Memory B cell (primary cell): Measurements from ENCODE around the gene CIDEA.

Experiments
- ATAC-seq: fragments of 150-1000 bp; cut with Tn5 transposase; 2 replicates; pipeline ENCODE4 v1.10.0; 2021; ENCODE audit warnings: low read depth, mild to moderate bottlenecking, moderate library complexity
- DNase-seq, 2 donors: peaks; one replicate each; pipeline ENCODE4 v3.0.0; 2022; ENCODE audit warnings: low spot score in 2 of 2
- H3K27ac Mint-ChIP-seq: one replicate; pipeline ENCODE4 v1.8.0; 2022; ENCODE audit warnings: mild to moderate bottlenecking, moderate library complexity, mixed read lengths
- H3K27me3 Mint-ChIP-seq: one replicate; pipeline ENCODE4 v1.8.0; 2022; ENCODE audit warnings: mixed read lengths
- H3K36me3 Mint-ChIP-seq: one replicate; pipeline ENCODE4 v1.8.0; 2022; ENCODE audit warnings: mild to moderate bottlenecking, mixed read lengths
- H3K4me1 Mint-ChIP-seq: one replicate; pipeline ENCODE4 v1.8.0; 2022; ENCODE audit warnings: mixed read lengths
- H3K4me3 Mint-ChIP-seq: one replicate; pipeline ENCODE4 v1.8.0; 2022; ENCODE audit warnings: mild to moderate bottlenecking, moderate library complexity, mixed read lengths
- H3K9me3 Mint-ChIP-seq: one replicate; pipeline ENCODE4 v1.8.0; 2022; ENCODE audit warnings: mixed read lengths

CIDEA gene

GRCh38 chr18:12276736-12277554 is 22.8 kb downstream of the CIDEA start:
- no peak for ATAC-seq
- peaks cover 13% of the 10 kb centered on the region for H3K27me3 Mint-ChIP-seq
- no peak for DNase-seq
- H3K4me3 Mint-ChIP-seq: no peak overlapping the region
- no peak overlapping the region for H3K27ac Mint-ChIP-seq
- H3K9me3 Mint-ChIP-seq: no peaks in the 10 kb centered on the region
- H3K36me3 Mint-ChIP-seq: no peaks in the 10 kb centered on the region
- H3K4me1 Mint-ChIP-seq: no peaks in the 10 kb centered on the region

GRCh38 chr18:12278215-12278671 is 24.1 kb downstream of the CIDEA start:
- H3K9me3 Mint-ChIP-seq: no peaks in the 10 kb centered on the region
- H3K36me3 Mint-ChIP-seq: no peaks in the 10 kb centered on the region
- peaks cover 18% of the 10 kb centered on the region for H3K27me3 Mint-ChIP-seq
- no peak overlapping the region for H3K4me3 Mint-ChIP-seq
- ATAC-seq (no peak), DNase-seq (no peak)
- H3K4me1 Mint-ChIP-seq: no peaks in the 10 kb centered on the region
- H3K27ac Mint-ChIP-seq: no peak overlapping the region

- no peak for ATAC-seq
- Mint-ChIP-seq H3K4me3 (no peak overlapping the region), H3K4me1 (no peaks in the 10 kb centered on the region), H3K9me3 (no peaks in the 10 kb centered on the region), H3K27me3 (peaks cover 18% of the 10 kb centered on the region), H3K36me3 (no peaks in the 10 kb centered on the region), H3K27ac (no peak overlapping the region)
- no peak for DNase-seq
Observed at GRCh38 chr18:12278741-12279682, 24.9 kb downstream of the CIDEA start.

GRCh38 chr18:12279781-12280531 is 25.8 kb downstream of the CIDEA start:
- Mint-ChIP-seq H3K27me3 (peaks cover 17% of the 10 kb centered on the region), H3K36me3 (no peaks in the 10 kb centered on the region), H3K9me3 (no peaks in the 10 kb centered on the region), H3K4me1 (no peaks in the 10 kb centered on the region), H3K27ac (no peak overlapping the region), H3K4me3 (no peak overlapping the region)
- ATAC-seq: no peak
- DNase-seq: no peak

- H3K27me3 Mint-ChIP-seq: peaks cover 12% of the 10 kb centered on the region
- no peak for ATAC-seq
Observed at GRCh38 chr18:12281861-12282260, 27.7 kb downstream of the CIDEA start.

GRCh38 chr18:12282442-12283039 is 28.4 kb downstream of the CIDEA start:
- ATAC-seq (no peak), DNase-seq (no peak)
- H3K4me3 Mint-ChIP-seq: no peak overlapping the region
- H3K27ac Mint-ChIP-seq: no peak overlapping the region
- no peaks in the 10 kb centered on the region for H3K9me3 Mint-ChIP-seq
- no peaks in the 10 kb centered on the region for H3K36me3 Mint-ChIP-seq
- H3K27me3 Mint-ChIP-seq: peaks cover 5% of the 10 kb centered on the region
- H3K4me1 Mint-ChIP-seq: no peaks in the 10 kb centered on the region

More at GRCh38 chr18:12281861-12282260, 27.7 kb downstream of the CIDEA start:
- no peak for DNase-seq
- Mint-ChIP-seq H3K9me3 (no peaks in the 10 kb centered on the region), H3K27ac (no peak overlapping the region), H3K4me3 (no peak overlapping the region), H3K4me1 (no peaks in the 10 kb centered on the region), H3K36me3 (no peaks in the 10 kb centered on the region)

GRCh38 chr18:12283256-12283655 is 29.1 kb downstream of the CIDEA start:
- ATAC-seq: no peak

GRCh38 chr18:12283666-12284065 is 29.5 kb downstream of the CIDEA start:
- no peak for ATAC-seq
- H3K4me3 Mint-ChIP-seq: no peak overlapping the region

More at GRCh38 chr18:12283256-12283655, 29.1 kb downstream of the CIDEA start:
- Mint-ChIP-seq H3K9me3 (no peaks in the 10 kb centered on the region), H3K4me3 (no peak overlapping the region), H3K27me3 (peaks cover 5% of the 10 kb centered on the region), H3K27ac (no peak overlapping the region), H3K36me3 (no peaks in the 10 kb centered on the region), H3K4me1 (no peaks in the 10 kb centered on the region)
- DNase-seq: no peak

GRCh38 chr18:12287131-12287681 is 33.0 kb downstream of the CIDEA start:
- Mint-ChIP-seq H3K27me3 (peaks cover 17% of the 10 kb centered on the region), H3K9me3 (no peaks in the 10 kb centered on the region), H3K4me1 (no peaks in the 10 kb centered on the region), H3K27ac (no peak overlapping the region), H3K36me3 (no peaks in the 10 kb centered on the region), H3K4me3 (no peak overlapping the region)
- ATAC-seq (no peak), DNase-seq (no peak)

More at GRCh38 chr18:12283666-12284065, 29.5 kb downstream of the CIDEA start:
- DNase-seq: no peak
- Mint-ChIP-seq H3K27ac (no peak overlapping the region), H3K36me3 (no peaks in the 10 kb centered on the region), H3K4me1 (no peaks in the 10 kb centered on the region), H3K27me3 (peaks cover 6% of the 10 kb centered on the region), H3K9me3 (no peaks in the 10 kb centered on the region)

GRCh38 chr18:12287684-12288402 is 33.7 kb downstream of the CIDEA start:
- Mint-ChIP-seq H3K36me3 (no peaks in the 10 kb centered on the region), H3K4me3 (no peak overlapping the region), H3K9me3 (no peaks in the 10 kb centered on the region), H3K27me3 (peaks cover 13% of the 10 kb centered on the region), H3K4me1 (no peaks in the 10 kb centered on the region), H3K27ac (no peak overlapping the region)
- ATAC-seq: no peak
- DNase-seq: no peak

- Mint-ChIP-seq H3K4me3 (no peak overlapping the region), H3K27me3 (peaks cover 12% of the 10 kb centered on the region), H3K4me1 (no peaks in the 10 kb centered on the region), H3K27ac (no peak overlapping the region), H3K9me3 (no peaks in the 10 kb centered on the region), H3K36me3 (no peaks in the 10 kb centered on the region)
- DNase-seq (no peak), ATAC-seq (no peak)
Observed at GRCh38 chr18:12288403-12288755, 34.2 kb downstream of the CIDEA start.

GRCh38 chr18:12290086-12290485 is 35.9 kb downstream of the CIDEA start:
- DNase-seq: no peak
- no peak for ATAC-seq
- H3K36me3 Mint-ChIP-seq: no peaks in the 10 kb centered on the region
- H3K4me1 Mint-ChIP-seq: no peaks in the 10 kb centered on the region
- H3K4me3 Mint-ChIP-seq: no peak overlapping the region
- H3K27ac Mint-ChIP-seq: no peak overlapping the region
- peaks cover 15% of the 10 kb centered on the region for H3K27me3 Mint-ChIP-seq
- no peaks in the 10 kb centered on the region for H3K9me3 Mint-ChIP-seq

- peaks cover 15% of the 10 kb centered on the region for H3K27me3 Mint-ChIP-seq
- no peak overlapping the region for H3K27ac Mint-ChIP-seq
- H3K4me1 Mint-ChIP-seq: no peaks in the 10 kb centered on the region
- no peak overlapping the region for H3K4me3 Mint-ChIP-seq
- no peaks in the 10 kb centered on the region for H3K9me3 Mint-ChIP-seq
- DNase-seq: no peak
- ATAC-seq: no peak
- H3K36me3 Mint-ChIP-seq: no peaks in the 10 kb centered on the region
Observed at GRCh38 chr18:12291161-12291560, 37.0 kb downstream of the CIDEA start.
